Measurements from ENCODE around the gene NT5DC1.

NT5DC1 gene

DNA sequence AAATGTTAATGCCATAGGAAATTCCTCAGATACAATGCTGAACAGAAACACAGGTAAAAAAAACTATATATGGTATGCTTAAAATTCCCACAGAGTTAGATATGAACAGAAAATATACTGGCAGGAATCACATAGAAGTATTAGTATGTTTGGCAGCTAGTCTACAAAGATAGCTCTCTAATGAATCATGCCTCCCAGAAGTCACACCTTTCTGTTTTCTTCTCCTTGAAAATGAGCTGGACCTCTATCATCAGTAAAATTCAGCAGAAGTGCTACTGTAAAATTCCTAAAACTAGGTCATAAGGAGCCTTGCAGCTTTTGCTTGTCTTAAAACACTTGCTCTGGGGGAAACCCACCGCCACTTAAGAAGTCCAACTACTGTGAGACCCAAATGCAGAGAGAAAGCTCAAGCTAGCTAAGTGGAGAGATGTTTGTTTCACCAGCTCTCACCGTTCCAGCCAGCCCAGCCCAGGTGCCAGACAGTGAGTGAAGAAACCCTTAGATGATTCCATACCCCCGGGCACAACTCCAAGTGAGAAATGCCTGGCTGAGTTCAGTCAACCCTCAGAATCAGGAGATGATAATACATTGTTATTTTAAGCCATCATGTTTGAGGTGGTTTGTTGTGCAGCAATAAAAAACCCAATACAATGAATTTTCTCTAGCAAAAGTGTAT, 110.2 kb downstream of the NT5DC1 start (continued):
- TF ChIP-seq ZBTB44 (tag by site-specific recombination; IDR thresholded peaks at IDR 0.05) = no peak
- TF ChIP-seq YY2 (tag by site-specific recombination; IDR thresholded peaks at IDR 0.05) = no peak
- TF ChIP-seq ZNF521 (tag by site-specific recombination; IDR thresholded peaks at IDR 0.05) = no peak
- TF ChIP-seq ZNF707 (tag by site-specific recombination; IDR thresholded peaks at IDR 0.05) = no peak

DNA sequence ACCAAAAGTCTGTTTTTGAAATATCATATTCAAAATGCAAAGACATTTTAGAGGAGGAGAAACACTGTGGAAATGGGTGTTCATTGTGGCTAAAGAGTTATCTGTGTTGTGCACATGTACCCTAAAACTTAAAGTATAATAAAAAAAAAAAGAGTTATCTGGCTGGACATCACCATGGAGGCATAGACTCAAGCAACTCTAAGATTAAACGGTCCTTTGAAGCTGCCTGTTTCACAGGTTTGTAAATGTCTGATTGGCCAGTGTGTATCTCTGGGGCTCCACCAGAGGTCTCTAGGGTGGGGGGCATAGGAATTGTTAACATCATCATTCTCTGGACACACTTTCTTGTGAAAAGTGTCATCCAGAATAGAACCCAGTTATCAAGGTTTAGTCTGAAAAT, 114.0 kb downstream of the NT5DC1 start:
- CTCF ChIA-PET = interaction anchor here (0.6 to 1.2 kb wide), 5 partner anchors 9 to 202 kb away, joined by 3 to 7 read pairs (median 3); no protein-coding TSS in a partner anchor
- no peak overlapping the region for H3K27ac ChIP-seq (ENCODE audit: extremely low read depth, low read depth, low read length)
- no peaks in the 10 kb centered on the region for H3K9me3 ChIP-seq (ENCODE audit: control insufficient read depth, insufficient read depth, low read depth, low read length)
- peaks cover 7% of the 10 kb centered on the region for H3K4me1 ChIP-seq (ENCODE audit: control insufficient read depth, insufficient read depth, low read length)
- no peak overlapping the region for H3K4me3 ChIP-seq (ENCODE audit: low read depth, low read length)
- TF ChIP-seq ZNF302 (tag by site-specific recombination; IDR thresholded peaks at IDR 0.05; ENCODE audit: low read depth) (no peak), ZNF223 (tag by site-specific recombination; IDR thresholded peaks at IDR 0.05) (no peak), ZNF645 (tag by site-specific recombination; IDR thresholded peaks at IDR 0.05) (no peak), WT1 (tag by site-specific recombination; IDR thresholded peaks at IDR 0.05) (no peak), ZBTB21 (tag by site-specific recombination; IDR thresholded peaks at IDR 0.05) (no peak), TCF7L2 (IDR thresholded peaks at IDR 0.05; ENCODE audit: borderline replicate concordance, low read depth, low read length) (no peak), TSHZ1 (tag by site-specific recombination; IDR thresholded peaks at IDR 0.05; ENCODE audit: borderline replicate concordance) (no peak), ZNF10 (tag by site-specific recombination; IDR thresholded peaks at IDR 0.05) (no peak)
- no peaks in the 10 kb centered on the region for H3K36me3 ChIP-seq (ENCODE audit: control insufficient read depth in 2 of 2, insufficient read depth in 1 of 2, low read length in 2 of 2)
- POLR2A ChIA-PET = no interaction called here

DNA sequence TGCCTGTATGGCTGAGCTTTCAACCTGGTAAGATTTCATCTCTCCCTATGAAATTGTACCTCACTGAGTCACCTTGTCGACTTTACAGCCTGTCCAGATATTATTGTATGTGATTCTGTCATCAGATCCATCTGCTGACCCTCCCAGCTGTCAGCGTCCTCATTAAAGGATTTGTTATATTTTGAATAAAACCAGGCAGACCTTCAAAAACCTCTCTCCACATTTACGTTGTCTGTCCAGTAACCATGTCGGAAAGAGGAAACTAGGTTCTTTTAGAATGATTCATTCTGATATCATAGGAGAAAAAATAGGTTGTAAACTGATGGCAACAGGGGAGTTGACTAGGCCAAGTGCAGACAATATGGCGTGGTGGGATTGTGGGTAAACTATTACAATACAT, 114.8 kb downstream of the NT5DC1 start:
- Histone ChIP-seq H3K36me3 (ENCODE audit: control insufficient read depth in 2 of 2, insufficient read depth in 1 of 2, low read length in 2 of 2) (no peaks in the 10 kb centered on the region), H3K4me3 (ENCODE audit: low read depth, low read length) (no peak overlapping the region), H3K9me3 (ENCODE audit: control insufficient read depth, insufficient read depth, low read depth, low read length) (no peaks in the 10 kb centered on the region), H3K4me1 (ENCODE audit: control insufficient read depth, insufficient read depth, low read length) (peaks cover 7% of the 10 kb centered on the region), H3K27ac (ENCODE audit: extremely low read depth, low read depth, low read length) (no peak overlapping the region)
- ChIA-PET CTCF (interaction anchor here (0.8 to 1.2 kb wide), 2 partner anchors 8 to 54 kb away, joined by 3 to 7 read pairs; no protein-coding TSS in a partner anchor), POLR2A (no interaction called here)
- TF ChIP-seq REST (tag by site-specific recombination; IDR thresholded peaks at IDR 0.05) = no peak
- TF ChIP-seq SETDB1 (IDR thresholded peaks at IDR 0.05; ENCODE audit: insufficient read length, low read length) = peak; percentile 84
- TF ChIP-seq, protein P1, sequence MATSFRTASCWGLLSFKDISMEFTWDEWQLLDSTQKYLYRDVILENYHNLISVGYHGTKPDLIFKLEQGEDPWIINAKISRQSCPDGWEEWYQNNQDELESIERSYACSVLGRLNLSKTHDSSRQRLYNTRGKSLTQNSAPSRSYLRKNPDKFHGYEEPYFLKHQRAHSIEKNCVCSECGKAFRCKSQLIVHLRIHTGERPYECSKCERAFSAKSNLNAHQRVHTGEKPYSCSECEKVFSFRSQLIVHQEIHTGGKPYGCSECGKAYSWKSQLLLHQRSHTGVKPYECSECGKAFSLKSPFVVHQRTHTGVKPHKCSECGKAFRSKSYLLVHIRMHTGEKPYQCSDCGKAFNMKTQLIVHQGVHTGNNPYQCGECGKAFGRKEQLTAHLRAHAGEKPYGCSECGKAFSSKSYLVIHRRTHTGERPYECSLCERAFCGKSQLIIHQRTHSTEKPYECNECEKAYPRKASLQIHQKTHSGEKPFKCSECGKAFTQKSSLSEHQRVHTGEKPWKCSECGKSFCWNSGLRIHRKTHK (tag by site-specific recombination; IDR thresholded peaks at IDR 0.05) = peak; percentile 92
- TF ChIP-seq KLF9 (tag by site-specific recombination; IDR thresholded peaks at IDR 0.05; ENCODE audit: low read depth) = no peak
